ENCODE data around the gene C3orf85.
"Not testable (repeated sequence)": the region's sequence is repeated elsewhere in the genome, so short reads cannot be mapped to it uniquely, and the experiment has no call there.

C3orf85 gene, protein sequence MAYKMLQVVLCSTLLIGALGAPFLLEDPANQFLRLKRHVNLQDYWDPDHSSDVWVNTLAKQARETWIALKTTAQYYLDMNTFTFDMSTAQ

DNA sequence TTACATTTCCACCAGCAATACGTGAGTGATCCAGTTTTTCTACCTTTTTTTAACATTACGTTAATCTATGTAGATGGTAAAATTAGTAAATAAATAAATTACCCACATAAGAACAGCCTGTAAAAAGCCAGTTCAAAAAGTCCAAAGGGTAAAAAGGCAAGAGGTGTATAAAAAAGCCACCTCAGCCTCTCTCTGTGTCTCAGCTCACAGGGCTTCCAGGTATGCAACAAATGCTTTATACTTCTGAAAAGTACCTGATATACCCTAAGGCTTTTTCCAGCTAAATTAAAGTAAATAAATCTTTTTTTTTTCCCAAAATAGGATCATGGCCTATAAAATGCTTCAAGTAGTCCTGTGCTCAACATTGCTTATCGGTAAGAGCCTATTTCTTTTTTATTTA, at the start of gene C3orf85:
Gene C3orf85 (plus strand): TSS at position 197 of the 400 bp plus-strand sequence. CDS start 129 bp downstream, at position 326.
- DNase-seq = no peak

DNA sequence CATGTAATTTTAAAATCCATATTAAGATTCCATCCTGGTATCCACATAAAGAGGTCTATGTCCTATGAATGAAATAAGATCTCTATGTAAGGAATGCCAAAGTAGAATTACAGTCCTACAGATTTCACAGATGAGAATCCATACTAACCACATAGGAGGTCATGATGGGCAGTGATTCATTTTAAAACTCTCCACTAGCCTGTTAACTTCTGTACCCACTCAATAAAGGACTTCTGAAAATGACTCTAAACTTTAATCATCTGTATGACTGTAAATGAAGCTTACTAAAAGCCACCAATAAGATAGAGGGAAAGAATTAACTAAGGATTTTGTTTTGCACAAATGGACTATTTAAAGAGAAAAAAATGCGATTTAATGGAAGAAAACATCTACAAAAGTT, 47.3 kb upstream of the C3orf85 start:
- DNase-seq = no peak

DNA sequence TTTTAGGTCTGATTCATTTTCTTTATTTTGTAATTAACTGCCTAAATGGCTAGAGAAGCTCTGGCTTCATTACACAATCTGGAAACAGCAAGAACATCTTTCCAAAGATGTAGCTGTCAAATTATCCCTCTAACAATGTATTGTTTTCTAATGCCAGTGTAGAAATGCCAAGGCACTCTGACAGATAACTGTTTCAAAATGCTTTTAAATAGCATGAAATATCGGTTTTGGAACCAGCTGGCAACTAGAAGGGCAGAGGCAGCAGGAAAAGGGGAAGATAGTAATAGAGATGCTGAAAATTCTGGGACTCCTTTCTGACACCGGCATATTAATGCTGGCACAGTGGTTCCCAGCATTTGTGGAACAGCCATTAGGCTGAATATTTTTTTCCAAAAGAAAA, 44.7 kb upstream of the C3orf85 start:
- no peak for DNase-seq

DNA sequence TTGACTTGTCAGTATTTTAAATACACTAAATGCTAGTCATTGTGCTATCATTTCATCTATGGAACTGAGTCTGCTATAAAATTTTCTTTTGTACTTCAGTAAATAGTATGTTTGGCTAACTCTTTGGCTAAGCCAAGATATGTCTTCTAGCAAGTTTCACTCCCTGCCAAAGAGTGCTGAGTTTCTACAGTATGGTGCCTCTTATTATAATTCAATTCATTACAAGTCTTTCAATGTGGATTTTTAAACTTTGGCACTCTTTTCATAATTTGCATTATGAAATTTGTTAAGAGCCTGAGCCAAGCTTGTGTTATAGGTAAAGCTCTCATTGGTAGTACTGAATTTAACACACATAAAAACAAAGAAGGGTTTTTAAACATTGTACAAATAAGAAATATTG, 43.0 kb upstream of the C3orf85 start:
- no peak for DNase-seq

DNA sequence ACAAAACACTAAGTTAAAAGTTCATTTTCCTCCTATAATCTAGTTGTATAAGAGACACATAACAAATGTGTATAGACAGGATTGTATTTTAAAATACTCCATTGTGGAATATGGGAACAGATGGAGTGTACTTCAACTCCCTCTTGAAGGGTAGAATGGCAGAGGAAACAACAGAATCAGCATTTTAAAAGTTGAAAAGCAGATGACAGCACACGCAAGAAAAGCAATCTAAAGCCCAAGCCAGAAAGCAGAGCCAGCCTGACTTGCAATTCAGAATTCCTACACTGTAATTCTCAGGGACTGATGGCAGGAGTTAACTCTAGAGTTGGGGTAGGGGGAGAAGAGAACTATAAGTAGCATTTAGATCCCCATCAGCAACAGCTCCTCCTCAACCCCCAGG, 41.4 kb upstream of the C3orf85 start:
- DNase-seq = no peak

DNA sequence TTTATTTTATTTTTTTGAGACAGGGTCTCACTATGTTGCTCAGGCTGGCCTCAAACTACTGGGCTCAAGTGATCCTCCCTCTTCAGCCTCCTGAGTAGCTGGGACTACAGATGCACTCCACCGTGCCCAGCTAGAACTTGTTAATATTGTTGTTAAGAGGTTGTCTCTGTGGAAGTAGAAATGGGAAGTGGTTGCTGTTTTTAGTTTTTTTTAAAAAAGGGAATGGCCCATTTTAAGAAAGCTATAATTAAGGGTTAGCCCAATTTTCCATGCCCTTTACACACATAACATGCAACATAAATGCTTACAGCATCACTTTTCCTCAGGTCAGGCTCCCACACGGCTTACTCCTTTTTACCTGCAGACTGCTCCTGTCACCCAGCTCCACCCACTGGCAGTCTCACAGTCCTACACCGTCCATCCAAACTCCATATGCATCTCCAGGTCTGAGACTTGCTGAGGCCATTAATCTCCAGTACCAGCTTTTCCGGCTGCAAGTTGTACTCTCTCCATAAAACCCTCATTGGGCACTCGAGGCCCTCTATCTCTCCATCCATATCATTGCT, 38.4 kb upstream of the C3orf85 start:
- no peak for DNase-seq

DNA sequence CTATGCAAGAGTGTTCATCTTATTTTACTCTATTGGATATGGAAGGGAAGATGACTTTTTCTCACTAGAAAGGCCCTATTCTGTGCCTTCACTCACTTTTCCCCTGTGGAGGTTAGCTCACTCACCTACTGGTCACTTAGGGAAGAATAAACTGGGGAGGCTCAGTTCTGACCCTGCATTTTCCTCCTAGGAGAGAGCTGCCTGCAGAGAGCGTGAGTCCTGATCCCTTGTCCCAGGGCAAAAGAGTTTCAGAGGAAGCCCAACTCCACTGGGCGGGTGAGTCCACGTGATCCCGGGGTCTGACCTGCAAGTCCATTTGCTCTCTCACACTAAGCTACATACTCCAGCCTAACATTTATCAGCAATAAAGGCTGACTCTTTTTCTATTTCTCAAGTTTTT, 26.9 kb upstream of the C3orf85 start:
- no peak for DNase-seq

DNA sequence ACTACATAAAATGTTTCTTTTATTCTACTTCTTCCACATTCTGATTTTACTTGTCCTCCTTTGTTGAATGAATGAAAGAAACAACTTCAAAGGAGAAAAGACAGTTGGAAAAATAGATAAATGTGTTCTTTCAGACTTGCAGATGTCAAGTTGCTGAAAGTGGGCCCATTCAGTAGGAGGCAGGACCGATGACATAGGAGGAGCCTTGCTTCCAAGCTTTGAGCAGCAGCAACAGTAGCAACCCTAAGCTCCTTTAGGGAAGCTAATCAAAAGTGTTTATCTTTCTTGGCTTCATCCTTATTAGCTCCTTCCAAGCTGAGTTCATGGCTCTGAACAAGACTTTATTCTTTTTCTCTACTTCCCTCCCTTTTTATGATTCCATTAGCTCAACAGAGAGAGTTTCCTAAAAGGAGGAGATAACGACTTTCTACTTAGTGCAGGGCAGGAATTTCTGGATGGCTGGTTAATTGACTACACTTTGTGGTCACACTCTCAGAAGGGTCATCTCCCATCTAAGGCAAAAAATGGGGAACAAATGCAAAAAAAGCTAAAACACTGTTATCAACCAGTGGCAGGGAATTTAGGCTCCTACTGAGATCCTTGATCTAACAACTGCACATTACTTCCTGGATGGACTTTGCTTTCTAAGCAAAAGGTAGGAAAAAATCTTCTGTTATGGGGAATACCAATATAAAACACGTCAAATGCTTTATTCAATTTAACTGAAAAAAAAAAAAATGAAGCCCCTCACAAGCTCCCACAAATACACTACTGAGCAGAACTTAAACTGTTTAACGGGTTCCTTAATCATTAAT, 23.4 kb upstream of the C3orf85 start:
- no peak for DNase-seq

DNA sequence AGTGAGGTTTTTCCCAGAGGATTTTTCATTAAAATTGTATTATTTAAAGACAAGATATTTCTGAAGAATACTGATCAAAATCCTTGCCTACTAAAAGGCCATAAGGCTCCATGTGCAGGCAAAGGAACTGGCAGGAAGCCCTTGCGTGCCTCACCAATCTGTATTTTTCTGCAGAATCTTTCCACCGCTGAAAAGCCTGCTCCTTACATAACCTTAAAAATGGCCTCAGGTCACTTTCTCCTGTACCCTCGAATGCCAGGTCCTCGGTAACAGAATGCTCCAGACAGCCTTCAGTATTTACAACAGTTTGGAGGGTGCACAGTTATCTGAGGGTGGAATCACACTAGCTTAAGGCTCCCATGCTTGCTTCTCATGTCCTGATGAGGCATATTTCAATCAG, 21.8 kb upstream of the C3orf85 start:
- DNase-seq = no peak

DNA sequence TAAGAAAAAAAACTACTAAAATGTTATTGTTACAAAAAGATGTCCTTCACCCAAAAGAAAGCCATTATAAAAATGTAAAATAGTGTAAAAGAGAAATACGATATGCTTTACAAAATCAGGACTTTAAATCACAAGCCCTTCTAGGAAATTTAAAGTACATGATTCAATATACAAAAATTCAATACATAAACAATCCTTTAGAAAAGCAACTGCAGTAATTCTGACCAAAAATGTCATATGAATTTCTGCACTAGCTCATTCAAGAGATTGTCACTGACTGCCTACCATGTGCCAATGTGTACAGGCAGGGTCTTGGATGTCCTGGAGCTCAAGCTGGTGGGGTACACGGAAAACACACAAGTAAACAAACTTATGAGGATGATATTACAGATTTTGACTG, 21.1 kb upstream of the C3orf85 start:
- DNase-seq = no peak

DNA sequence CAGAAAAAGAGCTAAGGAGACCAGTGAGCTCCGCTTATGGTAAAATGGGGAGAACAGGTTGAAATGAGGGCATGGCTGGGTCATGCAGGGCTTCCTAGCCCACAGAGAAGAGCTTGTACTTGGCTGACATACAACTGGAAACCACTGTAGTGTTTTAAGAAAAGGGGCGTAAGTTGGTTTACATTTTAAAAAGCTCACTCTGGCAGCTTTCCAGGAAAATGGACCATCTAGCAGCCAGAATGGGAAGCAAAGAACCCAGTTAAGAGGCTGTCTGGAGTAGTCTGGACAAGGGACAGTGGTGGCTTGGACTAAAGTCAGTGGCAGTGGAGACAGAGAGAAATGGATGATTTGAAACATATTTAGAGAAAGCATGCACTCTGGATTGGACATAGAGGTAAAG, 20.5 kb upstream of the C3orf85 start:
- DNase-seq = no peak

DNA sequence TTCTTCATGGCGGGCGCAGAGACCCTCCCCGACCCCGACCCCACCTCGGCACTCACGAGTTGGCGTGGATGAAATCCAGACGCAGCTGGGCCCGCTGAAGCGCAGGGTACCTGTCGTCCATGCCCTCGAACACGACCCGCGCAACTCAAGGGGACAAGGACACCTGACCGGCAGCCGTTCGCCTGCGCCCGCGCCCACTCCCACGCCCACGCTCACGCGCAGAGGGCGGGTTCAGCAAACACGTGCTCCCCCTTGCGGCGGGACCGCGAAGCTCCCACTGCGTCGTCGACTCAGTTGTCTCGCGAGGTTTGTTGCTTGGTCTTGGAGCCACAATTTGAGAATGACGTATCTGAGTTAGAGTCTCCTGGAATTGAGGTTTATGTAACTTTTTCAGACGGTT, 18.6 kb upstream of the C3orf85 start, which contains the start of gene MORC1:
Gene MORC1 (minus strand): TSS at position 196 of the 400 bp plus-strand sequence. CDS start 75 bp downstream, at position 121.
- no peak for DNase-seq

DNA sequence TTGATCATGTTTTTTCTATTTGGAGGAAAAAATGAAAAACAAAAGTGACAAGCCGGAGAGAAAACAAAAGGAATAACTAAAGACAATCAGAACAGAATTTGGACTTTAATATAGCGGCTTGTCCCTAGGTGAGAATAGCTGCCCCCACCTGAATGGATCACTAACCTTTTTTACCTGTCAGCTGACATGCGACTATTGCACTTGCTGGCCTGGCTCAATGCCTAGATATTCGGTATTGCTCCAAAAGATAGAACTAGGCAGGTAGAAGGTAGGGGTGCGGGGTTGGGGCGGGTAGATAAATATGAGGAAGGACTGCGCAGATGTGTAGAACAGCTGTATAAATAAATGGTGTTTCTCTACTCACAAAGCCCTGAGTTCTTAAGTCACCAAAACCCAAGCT, 17.9 kb upstream of the C3orf85 start:
- DNase-seq = no peak

DNA sequence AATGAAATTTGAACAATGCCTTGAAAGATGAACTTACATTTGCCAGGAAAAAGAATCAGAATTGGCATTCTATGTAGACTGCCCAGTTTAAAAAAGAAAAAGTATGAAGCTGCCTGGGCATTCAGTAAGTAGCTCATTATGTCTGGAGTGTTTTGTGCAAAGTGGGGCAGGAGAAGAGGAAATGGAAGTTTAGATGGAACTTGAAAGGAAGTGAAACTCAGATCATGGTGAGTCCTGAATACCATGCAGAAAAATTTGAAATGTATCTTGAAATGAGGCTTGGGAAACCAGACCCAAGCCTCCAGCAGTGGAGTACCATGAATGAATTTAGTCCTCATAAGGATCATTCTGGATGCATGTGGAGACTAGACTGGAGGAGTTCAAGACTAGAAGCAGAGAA, 13.8 kb upstream of the C3orf85 start:
- DNase-seq = no peak

DNA sequence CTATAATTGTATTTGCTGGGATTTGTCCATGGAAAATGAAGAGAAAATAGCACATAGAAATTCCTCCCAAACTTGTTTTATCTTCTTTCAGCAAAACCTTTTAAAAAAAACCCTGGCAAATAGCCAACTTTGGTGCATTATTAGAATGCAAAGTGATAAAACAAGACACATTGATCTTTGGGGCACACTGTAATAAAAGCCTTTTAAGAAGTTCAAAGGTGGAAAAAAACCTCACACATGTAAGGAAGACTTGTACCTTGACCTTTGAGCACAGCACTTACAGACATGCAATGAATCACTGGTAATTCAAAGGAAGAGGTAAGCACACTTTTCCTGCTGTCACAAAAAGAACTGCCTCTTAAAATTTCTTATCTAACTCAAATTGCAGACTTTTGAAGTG, 10.6 kb upstream of the C3orf85 start:
- DNase-seq = no peak

DNA sequence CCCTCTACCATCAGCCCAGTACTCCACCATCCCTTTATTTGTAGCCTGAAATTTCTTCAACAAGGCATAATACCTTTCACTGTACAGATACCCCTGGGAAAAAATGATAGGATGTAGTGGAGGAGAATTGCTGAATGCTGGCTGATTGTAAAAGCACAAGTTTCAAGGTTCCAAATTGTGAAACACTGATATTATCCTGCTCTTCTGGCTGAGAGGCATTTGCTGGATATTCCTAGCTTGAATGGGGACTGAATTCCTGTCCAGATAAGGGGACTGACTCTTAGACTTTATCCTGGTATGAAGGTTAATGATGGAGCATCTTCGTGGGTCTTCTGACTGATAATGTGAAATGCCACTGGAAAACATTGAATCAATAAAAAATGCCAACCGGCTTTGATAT, 9.0 kb upstream of the C3orf85 start:
- no peak for DNase-seq

DNA sequence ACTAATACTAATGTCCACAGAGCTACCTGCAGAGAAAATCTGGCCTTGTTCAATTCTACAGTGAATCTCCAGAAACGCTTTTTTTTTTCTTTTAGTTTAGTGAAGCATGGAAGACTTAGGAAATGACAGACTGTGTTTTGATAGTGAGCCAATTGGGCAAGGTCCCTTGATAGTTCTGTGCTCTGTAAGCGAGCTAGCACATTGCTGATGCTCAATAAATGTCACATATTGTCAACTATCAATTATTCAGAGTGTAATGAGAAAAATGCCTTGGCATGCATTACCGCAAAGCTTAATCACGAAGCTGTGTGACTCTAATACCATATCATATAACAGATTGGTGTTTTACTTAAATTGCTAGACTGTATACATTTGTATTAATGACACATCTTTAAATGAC, 5.2 kb upstream of the C3orf85 start:
- no peak for DNase-seq

DNA sequence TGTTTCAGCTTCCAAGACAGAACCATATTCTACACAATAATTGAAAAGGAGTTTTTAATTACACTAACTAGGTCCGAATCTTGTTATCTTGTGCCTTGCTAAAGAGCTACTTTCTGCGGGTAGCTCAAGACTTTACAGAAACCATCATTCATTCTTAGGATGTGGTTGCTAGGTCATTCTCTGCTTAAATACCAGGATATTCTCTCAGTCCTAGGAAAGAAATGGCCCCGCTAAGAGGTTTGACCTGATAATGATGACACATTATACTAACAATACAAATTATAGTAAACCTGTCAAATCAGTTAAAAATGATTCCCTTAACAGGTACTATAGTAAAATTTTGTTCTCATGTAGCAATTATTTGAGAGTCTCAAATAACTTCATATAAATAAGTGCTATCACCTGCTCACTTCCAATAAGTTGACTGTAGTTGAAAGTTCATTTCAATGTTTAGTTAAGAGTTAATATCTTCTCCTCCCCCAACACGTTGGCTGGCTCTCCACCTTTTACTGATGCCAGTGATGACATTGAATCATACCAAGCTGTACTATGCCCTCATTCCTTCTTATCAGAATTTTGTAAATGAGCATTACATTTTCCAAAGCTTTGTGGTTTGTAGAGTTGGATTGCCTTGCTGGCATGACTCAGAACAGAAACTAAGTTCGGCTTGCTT, 3.6 kb upstream of the C3orf85 start:
- DNase-seq = no peak

DNA sequence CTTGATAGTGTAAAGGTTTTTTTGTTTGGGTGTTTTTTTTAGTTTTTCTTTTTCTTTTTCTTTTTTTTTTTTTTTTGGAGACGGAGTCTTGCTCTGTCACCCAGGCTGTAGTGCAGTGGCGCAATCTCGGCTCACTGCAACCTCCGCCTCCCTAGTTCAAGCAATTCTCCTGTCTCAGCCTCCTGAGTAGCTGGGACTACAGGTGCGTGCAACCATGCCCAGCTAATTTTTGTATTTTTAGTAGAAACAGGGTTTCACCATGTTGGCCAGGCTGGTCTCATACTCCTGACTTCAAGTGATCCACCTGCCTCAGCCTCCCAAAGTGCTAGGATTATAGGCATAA, 3.1 kb upstream of the C3orf85 start:
- not testable (repeated sequence) for DNase-seq

DNA sequence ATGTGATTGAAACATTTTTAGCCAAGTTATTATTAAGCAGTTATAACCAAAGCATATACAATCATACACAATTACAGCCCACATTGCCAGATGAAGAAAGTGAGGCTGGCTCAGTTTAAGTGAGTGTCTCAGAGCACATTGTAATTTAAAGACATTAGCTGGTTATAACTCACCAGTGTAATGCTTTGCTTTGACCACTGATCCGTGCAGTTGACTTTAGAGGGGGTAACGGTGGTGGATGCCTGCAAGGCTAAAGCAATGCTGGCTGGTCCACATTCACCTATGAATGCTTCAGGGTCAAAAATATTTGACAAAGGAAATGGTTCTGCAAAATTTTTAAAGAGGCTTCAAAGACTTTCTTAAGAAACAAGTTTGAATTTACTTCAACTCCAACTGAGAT, 1.2 kb downstream of the C3orf85 start:
- no peak for DNase-seq

DNA sequence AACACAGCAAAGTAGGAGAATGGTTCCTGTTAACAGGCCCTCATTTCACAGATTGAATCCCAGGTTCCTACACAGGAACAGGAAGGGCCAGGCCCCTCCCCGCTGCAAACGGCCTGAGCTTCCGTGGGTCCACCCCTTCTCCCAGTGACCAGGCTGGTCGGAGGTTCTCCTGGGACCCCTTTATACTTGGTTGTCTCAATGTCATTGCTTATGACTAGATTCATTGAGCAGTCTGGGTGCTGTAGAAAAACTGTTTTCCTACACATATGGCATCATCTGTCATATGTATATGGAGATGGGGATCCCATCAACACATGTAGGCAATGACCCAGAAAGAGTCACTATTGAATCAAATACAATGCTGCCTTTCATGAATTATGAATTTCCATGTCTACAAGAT, 3.8 kb downstream of the C3orf85 start:
- no peak for DNase-seq

DNA sequence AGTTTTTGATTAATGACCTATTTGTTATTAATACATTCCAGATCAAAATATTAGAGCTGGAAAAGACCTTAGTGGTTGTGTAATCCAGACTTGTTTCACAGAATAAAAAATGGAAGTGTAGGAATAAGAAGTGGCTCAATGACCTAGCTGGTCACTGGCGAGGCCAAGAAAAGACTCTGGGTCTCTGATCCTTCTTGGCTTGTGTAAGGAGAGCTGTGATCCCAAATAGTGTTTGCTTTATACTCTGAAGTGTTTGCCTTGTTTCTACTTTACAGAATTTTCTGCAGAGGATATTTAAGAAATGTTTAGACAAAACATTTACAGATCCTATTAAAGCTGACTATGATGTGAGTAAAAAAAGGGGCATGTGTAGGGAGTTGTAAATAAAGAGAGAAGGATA, 7.1 kb downstream of the C3orf85 start:
- DNase-seq = no peak

DNA sequence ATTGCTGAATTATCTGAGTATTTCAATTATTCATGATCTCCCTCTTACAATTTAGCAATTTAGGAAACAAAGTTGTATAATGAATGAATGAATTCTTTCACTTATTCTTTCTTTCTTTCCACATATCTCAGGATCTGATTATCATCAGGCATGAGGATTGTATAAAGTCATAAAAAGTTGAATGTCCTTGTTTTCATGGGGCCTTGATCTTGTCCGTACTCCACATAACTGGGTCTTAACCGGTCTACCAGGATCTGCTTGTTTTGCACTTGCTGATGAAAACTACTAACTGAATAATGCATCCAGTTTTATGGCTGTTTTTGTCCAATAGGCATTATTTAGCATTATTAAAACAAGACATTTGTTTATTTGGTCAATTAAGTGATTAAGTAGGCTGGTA, 12.6 kb downstream of the C3orf85 start:
- DNase-seq = no peak

DNA sequence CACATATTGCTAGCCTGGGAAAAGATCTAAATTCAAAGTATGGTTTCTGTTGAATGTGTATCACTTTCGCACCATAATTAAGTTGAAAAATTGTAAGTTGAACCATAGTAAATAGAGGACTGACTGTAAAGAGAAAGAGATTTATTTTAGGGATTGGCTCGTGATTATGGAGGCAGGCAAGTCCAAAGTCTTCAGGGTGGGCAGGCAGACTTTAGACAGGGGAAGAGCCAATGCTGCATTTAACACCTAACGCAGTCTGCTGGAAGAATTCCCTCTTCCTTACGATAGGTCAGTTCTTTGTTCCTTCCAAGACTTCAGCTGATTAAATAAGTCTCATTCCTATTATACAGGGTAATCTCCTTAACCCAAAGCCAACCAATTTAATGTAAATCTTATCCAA, 15.8 kb downstream of the C3orf85 start:
- DNase-seq = no peak

Data from NCI-H1694 (cell line).